ENCODE measurements around the gene PLCL1. TPM values are rescaled to one million over a fixed set of nuclear protein-coding genes. Genes with fewer than 3 reads are reported as not detected.

PLCL1 gene
- total and polyA plus RNA-seq, 2 donors from 2014 or later = 13.6 to 14.7 TPM

DNA sequence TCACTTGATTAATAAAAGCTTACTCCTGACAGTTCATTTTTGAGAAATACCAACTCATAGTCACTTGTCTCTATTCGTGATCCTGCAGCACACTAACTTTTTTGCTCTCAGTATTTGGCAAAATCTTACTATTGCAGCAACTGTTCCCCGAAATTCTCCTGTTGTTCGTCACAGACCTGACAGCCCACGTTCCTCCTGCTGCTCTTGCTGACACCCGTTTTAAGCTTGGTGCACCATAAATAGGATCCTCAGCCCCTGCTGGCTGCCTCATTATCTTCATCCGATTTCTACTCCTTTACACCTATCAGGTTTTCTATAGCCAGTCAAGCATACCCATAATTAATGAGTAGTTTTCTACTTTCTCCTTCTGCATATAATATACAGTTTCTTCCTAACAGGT is 368.8 kb downstream of the PLCL1 start:
- no peak overlapping the region for H3K4me3 ChIP-seq (ENCODE audit: low read length in 3 of 3)
- no peaks in the 10 kb centered on the region for H3K9me3 ChIP-seq (ENCODE audit: control insufficient read depth in 2 of 3, insufficient read depth in 1 of 3, low read length in 3 of 3)
- H3K9ac ChIP-seq (ENCODE audit: low read length in 3 of 3) = no peak overlapping the region
- TF ChIP-seq, protein P1, sequence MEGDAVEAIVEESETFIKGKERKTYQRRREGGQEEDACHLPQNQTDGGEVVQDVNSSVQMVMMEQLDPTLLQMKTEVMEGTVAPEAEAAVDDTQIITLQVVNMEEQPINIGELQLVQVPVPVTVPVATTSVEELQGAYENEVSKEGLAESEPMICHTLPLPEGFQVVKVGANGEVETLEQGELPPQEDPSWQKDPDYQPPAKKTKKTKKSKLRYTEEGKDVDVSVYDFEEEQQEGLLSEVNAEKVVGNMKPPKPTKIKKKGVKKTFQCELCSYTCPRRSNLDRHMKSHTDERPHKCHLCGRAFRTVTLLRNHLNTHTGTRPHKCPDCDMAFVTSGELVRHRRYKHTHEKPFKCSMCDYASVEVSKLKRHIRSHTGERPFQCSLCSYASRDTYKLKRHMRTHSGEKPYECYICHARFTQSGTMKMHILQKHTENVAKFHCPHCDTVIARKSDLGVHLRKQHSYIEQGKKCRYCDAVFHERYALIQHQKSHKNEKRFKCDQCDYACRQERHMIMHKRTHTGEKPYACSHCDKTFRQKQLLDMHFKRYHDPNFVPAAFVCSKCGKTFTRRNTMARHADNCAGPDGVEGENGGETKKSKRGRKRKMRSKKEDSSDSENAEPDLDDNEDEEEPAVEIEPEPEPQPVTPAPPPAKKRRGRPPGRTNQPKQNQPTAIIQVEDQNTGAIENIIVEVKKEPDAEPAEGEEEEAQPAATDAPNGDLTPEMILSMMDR (IDR thresholded peaks at IDR 0.05; ENCODE audit: borderline replicate concordance, extremely low read depth, insufficient read depth) = no peak
- H3K36me3 ChIP-seq (ENCODE audit: control insufficient read depth in 2 of 3, insufficient read depth in 3 of 3, low read length in 3 of 3) = no peaks in the 10 kb centered on the region
- no peaks in the 10 kb centered on the region for H3K27me3 ChIP-seq (ENCODE audit: control insufficient read depth, insufficient read depth, low read length)
- no peak for DNase-seq
- no peak for FAIRE-seq
- H3K27ac ChIP-seq (ENCODE audit: low read depth in 2 of 2, low read length in 2 of 2) = no peak overlapping the region
- intact Hi-C loops (cut with DNase I) = no loop called here
- no peaks in the 10 kb centered on the region for H3K4me1 ChIP-seq (ENCODE audit: control insufficient read depth in 2 of 3, insufficient read depth in 2 of 3, low read depth in 1 of 3, low read length in 3 of 3)

DNA sequence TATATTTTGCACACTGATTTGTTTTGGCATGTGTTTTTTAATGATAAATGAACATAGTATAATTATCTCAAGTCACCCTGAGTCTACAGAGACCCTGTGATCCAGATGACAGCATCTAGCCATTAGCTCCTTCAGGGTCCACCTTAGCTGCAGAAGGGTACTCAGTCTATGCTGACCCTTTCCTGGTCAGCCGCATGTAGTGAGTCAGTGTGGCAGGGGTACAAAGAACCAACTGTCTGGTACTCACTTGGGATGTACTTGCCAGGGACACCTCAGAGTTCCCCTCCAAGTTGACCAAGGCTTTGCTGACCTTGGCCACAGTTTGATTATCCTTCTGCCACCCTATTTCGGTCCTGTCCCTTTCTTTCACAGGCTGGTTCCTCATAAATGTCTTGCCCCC is 369.5 kb downstream of the PLCL1 start:
- intact Hi-C loops (cut with DNase I) = no loop called here
- Histone ChIP-seq H3K27me3 (ENCODE audit: control insufficient read depth, insufficient read depth, low read length) (no peaks in the 10 kb centered on the region), H3K9me3 (ENCODE audit: control insufficient read depth in 2 of 3, insufficient read depth in 1 of 3, low read length in 3 of 3) (no peaks in the 10 kb centered on the region), H3K4me3 (ENCODE audit: low read length in 3 of 3) (no peak overlapping the region), H3K4me1 (ENCODE audit: control insufficient read depth in 2 of 3, insufficient read depth in 2 of 3, low read depth in 1 of 3, low read length in 3 of 3) (no peaks in the 10 kb centered on the region), H3K27ac (ENCODE audit: low read depth in 2 of 2, low read length in 2 of 2) (no peak overlapping the region), H3K36me3 (ENCODE audit: control insufficient read depth in 2 of 3, insufficient read depth in 3 of 3, low read length in 3 of 3) (no peaks in the 10 kb centered on the region), H3K9ac (ENCODE audit: low read length in 3 of 3) (no peak overlapping the region)
- TF ChIP-seq, protein P1 (IDR thresholded peaks at IDR 0.05; ENCODE audit: borderline replicate concordance, extremely low read depth, insufficient read depth) = no peak
- FAIRE-seq = no peak
- no peak for DNase-seq

DNA sequence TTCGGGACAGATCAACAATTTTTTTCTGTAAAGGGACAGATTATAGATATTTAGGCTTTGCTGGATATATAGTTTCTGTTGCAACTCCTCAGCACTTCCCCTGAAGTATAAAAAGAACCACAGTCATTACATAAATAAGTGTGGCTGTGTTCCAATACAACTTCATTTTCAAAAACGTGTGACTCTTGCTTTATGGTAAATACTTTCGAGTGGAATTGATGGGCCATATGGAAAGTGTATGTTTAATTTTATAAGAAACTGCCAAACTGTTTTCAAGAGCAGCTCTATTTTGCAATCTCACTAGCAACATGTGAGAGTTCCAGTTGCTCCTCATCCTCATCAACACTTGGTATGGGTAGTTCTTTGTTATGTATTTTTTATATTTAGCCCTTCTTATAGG is 370.9 kb downstream of the PLCL1 start:
- Histone ChIP-seq H3K4me3 (ENCODE audit: low read length in 3 of 3) (no peak overlapping the region), H3K27me3 (ENCODE audit: control insufficient read depth, insufficient read depth, low read length) (no peaks in the 10 kb centered on the region), H3K9ac (ENCODE audit: low read length in 3 of 3) (no peak overlapping the region), H3K27ac (ENCODE audit: low read depth in 2 of 2, low read length in 2 of 2) (no peak overlapping the region), H3K4me1 (ENCODE audit: control insufficient read depth in 2 of 3, insufficient read depth in 2 of 3, low read depth in 1 of 3, low read length in 3 of 3) (no peaks in the 10 kb centered on the region), H3K9me3 (ENCODE audit: control insufficient read depth in 2 of 3, insufficient read depth in 1 of 3, low read length in 3 of 3) (no peaks in the 10 kb centered on the region), H3K36me3 (ENCODE audit: control insufficient read depth in 2 of 3, insufficient read depth in 3 of 3, low read length in 3 of 3) (no peaks in the 10 kb centered on the region)
- TF ChIP-seq, protein P1 (IDR thresholded peaks at IDR 0.05; ENCODE audit: borderline replicate concordance, extremely low read depth, insufficient read depth) = no peak
- intact Hi-C loops (cut with DNase I) = no loop called here
- no peak for FAIRE-seq
- no peak for DNase-seq

DNA sequence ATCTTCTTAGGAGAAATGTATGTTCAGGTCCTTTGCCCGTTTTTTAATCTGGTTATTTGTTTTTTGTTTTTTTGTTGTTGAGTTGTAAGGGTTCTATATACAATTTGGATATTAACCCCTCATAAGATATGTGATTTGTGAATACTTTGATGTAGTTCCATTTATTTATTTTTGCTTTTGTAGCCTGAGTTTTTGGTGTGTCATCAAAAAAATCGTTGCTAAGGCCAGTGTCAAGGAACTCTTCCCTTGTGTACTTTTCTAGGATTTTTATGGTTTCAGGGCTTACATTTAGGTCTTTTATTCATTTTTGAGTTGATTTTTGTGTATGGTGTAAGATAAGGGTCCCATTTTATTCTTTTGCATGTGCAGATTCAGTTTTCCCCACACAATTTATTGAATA is 372.6 kb downstream of the PLCL1 start:
- Histone ChIP-seq H3K9ac (ENCODE audit: low read length in 3 of 3) (no peak overlapping the region), H3K4me1 (ENCODE audit: control insufficient read depth in 2 of 3, insufficient read depth in 2 of 3, low read depth in 1 of 3, low read length in 3 of 3) (no peaks in the 10 kb centered on the region), H3K27ac (ENCODE audit: low read depth in 2 of 2, low read length in 2 of 2) (no peak overlapping the region), H3K27me3 (ENCODE audit: control insufficient read depth, insufficient read depth, low read length) (no peaks in the 10 kb centered on the region), H3K36me3 (ENCODE audit: control insufficient read depth in 2 of 3, insufficient read depth in 3 of 3, low read length in 3 of 3) (no peaks in the 10 kb centered on the region), H3K9me3 (ENCODE audit: control insufficient read depth in 2 of 3, insufficient read depth in 1 of 3, low read length in 3 of 3) (no peaks in the 10 kb centered on the region), H3K4me3 (ENCODE audit: low read length in 3 of 3) (no peak overlapping the region)
- TF ChIP-seq, protein P1 (IDR thresholded peaks at IDR 0.05; ENCODE audit: borderline replicate concordance, extremely low read depth, insufficient read depth) = no peak
- no peak for FAIRE-seq
- no peak for DNase-seq
- intact Hi-C loops (cut with DNase I) = no loop called here

All from kidney (tissue), 14 donors.